SK-N-SH treated with all-trans-retinoic acid at 6 μM for 48 hours (cell line): ENCODE data around the gene TBC1D2B.

ENCODE experiments used
- ATAC-seq: fragments of 200-7000 bp; cut with Tn5 transposase; 3 replicates; pipeline ENCODE4 v1.9.1; 2020; ENCODE audit warnings: mild to moderate bottlenecking, moderate library complexity
- ARNTL ChIP-seq: fragments of 450-650 bp; formaldehyde crosslinking; IDR thresholded peaks from 2 replicates; pipeline ENCODE4 v1.5.0; 2020; ENCODE audit warnings: low read depth, mild to moderate bottlenecking, moderate library complexity, borderline replicate concordance
- BACH2 ChIP-seq: fragments of 250-450 bp; sonication (Bioruptor Pico); IDR thresholded peaks from 2 replicates; pipeline ENCODE4 v1.9.0; 2021; ENCODE audit warnings: mild to moderate bottlenecking, borderline replicate concordance
- CSDC2 ChIP-seq: fragments of 250-450 bp; sonication (Bioruptor Pico); IDR thresholded peaks from 2 replicates; pipeline ENCODE4 v1.5.0; 2020; ENCODE audit warnings: mild to moderate bottlenecking, moderate library complexity
- ESRRG ChIP-seq: fragments of 250-450 bp; sonication (Bioruptor Pico); IDR thresholded peaks from 2 replicates; pipeline ENCODE4 v1.6.1; 2021; ENCODE audit warnings: mild to moderate bottlenecking
- ISL1 ChIP-seq: fragments of 250-450 bp; sonication (Bioruptor Pico); IDR thresholded peaks from 2 replicates; pipeline ENCODE4 v2.1.2; 2022; ENCODE audit warnings: mild to moderate bottlenecking, moderate library complexity
- OSR1 ChIP-seq: fragments of 250-450 bp; sonication (Bioruptor Pico); IDR thresholded peaks from 2 replicates; pipeline ENCODE4 v1.8.0; 2022; ENCODE audit warnings: moderate library complexity, mild to moderate bottlenecking, inconsistent platforms
- PATZ1 ChIP-seq: fragments of 250-450 bp; sonication (Bioruptor Pico); IDR thresholded peaks from 2 replicates; pipeline ENCODE4 v1.8.0; 2020; ENCODE audit warnings: mild to moderate bottlenecking, moderate library complexity, borderline replicate concordance
- PPARA ChIP-seq: fragments of 250-450 bp; sonication (Bioruptor Pico); IDR thresholded peaks from 2 replicates; pipeline ENCODE4 v1.5.0; 2020; ENCODE audit warnings: mild to moderate bottlenecking, borderline replicate concordance
- RARB ChIP-seq: fragments of 250-450 bp; sonication (Bioruptor Pico); IDR thresholded peaks from 2 replicates; pipeline ENCODE4 v1.8.0; 2021; ENCODE audit warnings: mild to moderate bottlenecking, moderate library complexity
- SNAI2 ChIP-seq: fragments of 250-450 bp; sonication (Bioruptor Pico); IDR thresholded peaks from 2 replicates; pipeline ENCODE4 v1.5.0; 2020; ENCODE audit warnings: mild to moderate bottlenecking, moderate library complexity
- TCF4 ChIP-seq: fragments of 250-450 bp; sonication (Bioruptor Pico); IDR thresholded peaks from 2 replicates; pipeline ENCODE4 v1.8.0; 2021; ENCODE audit warnings: mild to moderate bottlenecking, moderate library complexity, borderline replicate concordance
- TOX ChIP-seq: fragments of 250-450 bp; sonication (Bioruptor Pico); IDR thresholded peaks from 2 replicates; pipeline ENCODE4 v1.8.0; 2021; ENCODE audit warnings: mild to moderate bottlenecking, moderate library complexity, borderline replicate concordance
- TSHZ2 ChIP-seq: fragments of 250-450 bp; sonication (Bioruptor Pico); IDR thresholded peaks from 2 replicates; pipeline ENCODE4 v1.5.0; 2020; ENCODE audit warnings: mild to moderate bottlenecking, moderate library complexity
- ZC3H10 ChIP-seq: fragments of 250-450 bp; sonication (Bioruptor Pico); IDR thresholded peaks from 2 replicates; pipeline ENCODE4 v1.5.1; 2021; ENCODE audit warnings: mild to moderate bottlenecking, moderate library complexity
- ZFP30 ChIP-seq: fragments of 450-650 bp; formaldehyde crosslinking; IDR thresholded peaks from 2 replicates; pipeline ENCODE4 v1.5.0; 2022; ENCODE audit warnings: mild to moderate bottlenecking, moderate library complexity
- ZNF565 ChIP-seq: fragments of 450-650 bp; formaldehyde crosslinking; conservative IDR thresholded peaks from 2 replicates; pipeline ENCODE4 v1.5.0; 2020; ENCODE audit warnings: low read depth, mild to moderate bottlenecking, moderate library complexity
- ZNF70 ChIP-seq: fragments of 450-650 bp; formaldehyde crosslinking; IDR thresholded peaks from 2 replicates; pipeline ENCODE4 v1.5.0; 2020; ENCODE audit warnings: mild to moderate bottlenecking, moderate library complexity
- ZNF8 ChIP-seq: fragments of 450-650 bp; formaldehyde crosslinking; IDR thresholded peaks from 2 replicates; pipeline ENCODE4 v1.5.0; 2020; ENCODE audit warnings: mild to moderate bottlenecking, moderate library complexity
- TF ChIP-seq, protein P1 (sequence below): fragments of 250-450 bp; sonication (Bioruptor Pico); IDR thresholded peaks from 2 replicates; pipeline ENCODE4 v1.5.1; 2021; ENCODE audit warnings: mild to moderate bottlenecking, moderate library complexity
- TF ChIP-seq, protein P2 (sequence below): fragments of 250-450 bp; sonication (Bioruptor Pico); IDR thresholded peaks from 2 replicates; pipeline ENCODE4 v1.8.0; 2021; ENCODE audit warnings: low read depth, mild to moderate bottlenecking, moderate library complexity, borderline replicate concordance

Gene TBC1D2B

DNA sequence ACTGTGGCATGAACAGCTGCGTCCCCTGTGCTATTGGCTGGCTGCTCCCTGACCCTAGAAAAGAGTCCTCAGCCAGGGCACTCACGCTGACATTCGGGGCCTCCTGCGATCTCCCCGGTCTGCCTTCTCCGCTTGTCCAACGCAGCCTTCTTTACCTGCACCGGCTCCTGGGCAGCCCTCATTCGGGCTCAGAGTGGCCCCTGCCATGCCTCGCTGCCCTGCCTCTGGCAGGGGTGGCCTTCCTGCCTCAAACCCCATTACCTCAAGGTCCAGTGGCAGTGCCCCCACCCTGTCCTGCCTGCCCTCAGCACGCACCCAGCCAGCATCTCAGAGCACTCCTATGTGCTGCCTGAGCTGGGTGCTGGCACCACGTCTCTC, 86.5 kb downstream of the TBC1D2B start:
- no peak for ATAC-seq
- TF ChIP-seq ZNF70 (CRISPR knock-in tag), result no peak
- no peak for TF ChIP-seq OSR1 (CRISPR knock-in tag)
- no peak for TF ChIP-seq PATZ1 (CRISPR knock-in tag)
- TF ChIP-seq TOX (CRISPR knock-in tag), result no peak
- TF ChIP-seq ZNF565 (CRISPR knock-in tag), result no peak
- no peak for TF ChIP-seq PPARA (CRISPR knock-in tag)
- TF ChIP-seq ZFP30 (CRISPR knock-in tag), result no peak
- TF ChIP-seq, protein P1, sequence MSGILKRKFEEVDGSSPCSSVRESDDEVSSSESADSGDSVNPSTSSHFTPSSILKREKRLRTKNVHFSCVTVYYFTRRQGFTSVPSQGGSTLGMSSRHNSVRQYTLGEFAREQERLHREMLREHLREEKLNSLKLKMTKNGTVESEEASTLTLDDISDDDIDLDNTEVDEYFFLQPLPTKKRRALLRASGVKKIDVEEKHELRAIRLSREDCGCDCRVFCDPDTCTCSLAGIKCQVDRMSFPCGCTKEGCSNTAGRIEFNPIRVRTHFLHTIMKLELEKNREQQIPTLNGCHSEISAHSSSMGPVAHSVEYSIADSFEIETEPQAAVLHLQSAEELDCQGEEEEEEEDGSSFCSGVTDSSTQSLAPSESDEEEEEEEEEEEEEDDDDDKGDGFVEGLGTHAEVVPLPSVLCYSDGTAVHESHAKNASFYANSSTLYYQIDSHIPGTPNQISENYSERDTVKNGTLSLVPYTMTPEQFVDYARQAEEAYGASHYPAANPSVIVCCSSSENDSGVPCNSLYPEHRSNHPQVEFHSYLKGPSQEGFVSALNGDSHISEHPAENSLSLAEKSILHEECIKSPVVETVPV, result no peak
- TF ChIP-seq, all 23 proteins: peak for 0

GRCh38 chr15:77989296-77990143, 88.0 kb downstream of the TBC1D2B start:
- ATAC-seq, result no peak
- TF ChIP-seq RARB (no peak), ISL1 (CRISPR knock-in tag) (no peak), SNAI2 (CRISPR knock-in tag) (no peak), TOX (CRISPR knock-in tag) (no peak), TSHZ2 (CRISPR knock-in tag) (no peak), OSR1 (CRISPR knock-in tag) (no peak), BACH2 (CRISPR knock-in tag) (no peak), PATZ1 (CRISPR knock-in tag) (no peak), PPARA (CRISPR knock-in tag) (no peak), ZNF8 (CRISPR knock-in tag) (no peak), CSDC2 (CRISPR knock-in tag) (no peak), ZFP30 (CRISPR knock-in tag) (no peak), ARNTL (CRISPR knock-in tag) (no peak), ZC3H10 (CRISPR knock-in tag) (no peak), ZNF70 (CRISPR knock-in tag) (no peak), ESRRG (CRISPR knock-in tag) (no peak), TCF4 (CRISPR knock-in tag) (no peak)
- TF ChIP-seq, protein P2, sequence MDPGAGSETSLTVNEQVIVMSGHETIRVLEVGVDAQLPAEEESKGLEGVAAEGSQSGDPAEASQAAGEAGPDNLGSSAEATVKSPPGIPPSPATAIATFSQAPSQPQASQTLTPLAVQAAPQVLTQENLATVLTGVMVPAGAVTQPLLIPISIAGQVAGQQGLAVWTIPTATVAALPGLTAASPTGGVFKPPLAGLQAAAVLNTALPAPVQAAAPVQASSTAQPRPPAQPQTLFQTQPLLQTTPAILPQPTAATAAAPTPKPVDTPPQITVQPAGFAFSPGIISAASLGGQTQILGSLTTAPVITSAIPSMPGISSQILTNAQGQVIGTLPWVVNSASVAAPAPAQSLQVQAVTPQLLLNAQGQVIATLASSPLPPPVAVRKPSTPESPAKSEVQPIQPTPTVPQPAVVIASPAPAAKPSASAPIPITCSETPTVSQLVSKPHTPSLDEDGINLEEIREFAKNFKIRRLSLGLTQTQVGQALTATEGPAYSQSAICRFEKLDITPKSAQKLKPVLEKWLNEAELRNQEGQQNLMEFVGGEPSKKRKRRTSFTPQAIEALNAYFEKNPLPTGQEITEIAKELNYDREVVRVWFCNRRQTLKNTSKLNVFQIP (CRISPR knock-in tag), result no peak
- TF ChIP-seq, protein P1, result no peak
- TF ChIP-seq, all 23 proteins: peak for 0
